GM12878 (cell line): ENCODE data around the gene CS. TPM values are rescaled to one million over a fixed set of nuclear protein-coding genes. Genes with fewer than 3 reads are reported as not detected.

Experiments used
- BMI1 ChIP-seq: fragments of 450-650 bp; IDR thresholded peaks from 2 replicates; pipeline ENCODE4 v1.6.1; 2016; ENCODE audit warnings: mild to moderate bottlenecking, moderate library complexity, borderline replicate concordance
- CBFB ChIP-seq: IDR thresholded peaks from 2 replicates; pipeline ENCODE4 v1.6.1; 2016; ENCODE audit warnings: antibody characterized with exemption, low read depth
- CHD2 ChIP-seq: IDR thresholded peaks from 2 replicates; pipeline ENCODE4 v1.6.1; 2011; ENCODE audit warnings: low read depth, low read length, improper control_type of control experiment, borderline replicate concordance
- FOXK2 ChIP-seq: fragments of 450-650 bp; IDR thresholded peaks from 2 replicates; pipeline ENCODE4 v1.6.1; 2017; ENCODE audit warnings: mild to moderate bottlenecking, moderate library complexity
- IRF3 ChIP-seq: fragments of 450-650 bp; IDR thresholded peaks from 2 replicates; pipeline ENCODE4 v1.6.1; 2014; ENCODE audit warnings: mild to moderate bottlenecking
- IRF5 ChIP-seq: fragments of 450-650 bp; IDR thresholded peaks from 2 replicates; pipeline ENCODE4 v1.6.1; 2017; ENCODE audit warnings: borderline replicate concordance
- MLLT1 ChIP-seq: fragments of 450-650 bp; IDR thresholded peaks from 2 replicates; pipeline ENCODE4 v1.6.1; 2016; ENCODE audit warnings: mild to moderate bottlenecking
- MTA3 ChIP-seq: IDR thresholded peaks from 2 replicates; pipeline ENCODE4 v1.6.1; 2012; ENCODE audit warnings: low read length, inconsistent platforms, borderline replicate concordance
- PAX8 ChIP-seq: fragments of 450-650 bp; IDR thresholded peaks from 2 replicates; pipeline ENCODE4 v1.6.1; 2017; ENCODE audit warnings: mild to moderate bottlenecking, moderate library complexity
- POLR2A ChIP-seq: IDR thresholded peaks from 2 replicates; pipeline ENCODE4 v1.6.1; 2011; ENCODE audit warnings: low read depth, mild to moderate bottlenecking, low read length
- RAD21 ChIP-seq: IDR thresholded peaks from 2 replicates; pipeline ENCODE4 v1.6.1; 2011; ENCODE audit warnings: mild to moderate bottlenecking, low read depth, low read length, moderate library complexity; ENCODE audit not compliant: insufficient read depth
- SMAD1 ChIP-seq: fragments of 450-650 bp; IDR thresholded peaks from 2 replicates; pipeline ENCODE4 v1.6.1; 2018; ENCODE audit warnings: mild to moderate bottlenecking, low read depth; ENCODE audit not compliant: partially characterized antibody
- TARDBP ChIP-seq: IDR thresholded peaks from 2 replicates; pipeline ENCODE4 v1.6.1; 2016; ENCODE audit warnings: borderline replicate concordance
- ZBTB40 ChIP-seq: fragments of 450-650 bp; IDR thresholded peaks from 2 replicates; pipeline ENCODE4 v1.6.1; 2016; ENCODE audit warnings: mild to moderate bottlenecking, moderate library complexity, borderline replicate concordance
- ZNF207 ChIP-seq: fragments of 450-650 bp; IDR thresholded peaks from 2 replicates; pipeline ENCODE4 v1.6.1; 2014; ENCODE audit warnings: antibody characterized with exemption, mild to moderate bottlenecking, borderline replicate concordance
- ZNF24 ChIP-seq: fragments of 450-650 bp; IDR thresholded peaks from 2 replicates; pipeline ENCODE4 v1.6.1; 2017; ENCODE audit warnings: antibody characterized with exemption, mild to moderate bottlenecking
- ZSCAN29 ChIP-seq: fragments of 450-650 bp; IDR thresholded peaks from 2 replicates; pipeline ENCODE4 v1.6.1; 2017; ENCODE audit warnings: mild to moderate bottlenecking, moderate library complexity
- polyA plus RNA-seq, 11 experiments: library from polyadenylated mRNA; depleted of rRNA in 4 of 11; unstranded in 6 of 11; stranded (reverse) in 5 of 11; fragments of >200 nt; fragmentation: Nextera tagmentation in 4 of 11; fragmentation: Illumina TruSeq in 1 of 11; extraction: Ambion mirVana in 4 of 11; extraction: Trizol in 1 of 11; gene quantifications; 1 replicate in 1 of 11; 2 replicates in 10 of 11; pipeline versions ENCODE4 v1.2.1 to v1.2.3, GENCODE V29; 2011 to 2016; ENCODE audit warnings: inconsistent platforms in 2 of 11, missing spikeins in 2 of 11, low read depth in 1 of 11
- total RNA-seq, 4 experiments: library from RNA; depleted of rRNA in 3 of 4; stranded (reverse); fragments of >200 nt in 3 of 4; fragmentation: Illumina TruSeq in 1 of 4; extraction: Trizol in 1 of 4; gene quantifications; 2 replicates each; pipeline versions ENCODE4 v1.2.1 to v1.2.3, GENCODE V29; 2013 to 2021

CS gene
- total and polyA plus RNA-seq, 10 of the 15 experiments (the other 5 are each of a cell fraction or from before 2014, with no cell fraction given), result 64.9 to 276 (median 139) TPM

GRCh38 chr12:56258068-56258819, 41.9 kb downstream of the CS start, which contains the start of gene ANKRD52 (continued):
- TF ChIP-seq IRF5 (no peak), POLR2A (peak; percentile 71), ZNF24 (peak; percentile 59; the same call in 1 of the 2 replicates), MLLT1 (0 out of 2 replicates have a peak, but pooled peaks have one; percentile 39), ZNF207 (peak; percentile 57; the same call in 1 of the 2 replicates), ZBTB40 (no peak; the same call in 1 of the 2 replicates), CBFB (no peak), ZSCAN29 (peak; percentile 69; the same call in 1 of the 2 replicates), TARDBP (no peak), PAX8 (no peak), BMI1 (no peak), FOXK2 (no peak), MTA3 (no peak), SMAD1 (no peak), CHD2 (no peak), IRF3 (no peak), RAD21 (no peak)
- TF ChIP-seq, all 136 proteins: peak for 36
